ENCODE measurements around the gene PPP1R18.

DNA sequence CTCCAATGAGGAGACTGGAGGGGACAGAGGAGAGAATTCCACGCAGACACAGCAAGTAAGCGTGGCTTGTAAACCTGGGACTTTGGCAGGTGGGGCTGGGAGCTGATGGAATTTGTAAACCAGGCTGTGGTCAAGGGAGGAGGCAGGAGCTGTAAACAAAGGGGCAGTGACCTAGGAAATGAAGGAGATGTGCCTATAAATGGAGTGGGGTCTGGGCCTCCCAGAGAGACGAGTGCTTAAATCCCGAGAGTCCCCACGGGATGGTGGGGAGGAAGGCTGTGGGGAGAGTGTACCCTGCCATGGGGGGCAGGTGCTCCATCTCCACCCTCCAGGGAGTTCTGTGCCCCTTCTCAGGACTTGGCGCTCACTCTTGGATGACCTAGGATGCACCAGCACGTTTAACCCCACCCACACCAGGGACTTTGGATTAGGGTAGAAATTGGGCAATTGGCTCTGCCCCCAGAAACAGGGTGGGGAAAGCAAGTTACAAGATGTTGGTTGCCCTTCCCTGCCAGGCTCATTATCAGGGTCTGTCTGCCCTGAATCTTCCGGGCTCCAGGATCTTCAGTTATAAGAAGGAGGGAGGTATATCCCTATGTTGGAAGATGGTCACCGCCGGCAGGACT, 9.7 kb downstream of the PPP1R18 start:
- TF ChIP-seq EZH2 (IDR thresholded peaks at IDR 0.05; ENCODE audit: insufficient read depth, low read length): no peak
- no peak for TF ChIP-seq CTCF (IDR thresholded peaks at IDR 0.05; ENCODE audit: insufficient read depth, low read depth, low read length)

Data from astrocyte (in vitro differentiated cells and primary cell).